Measurements from ENCODE around the gene STAB1. TPM values are rescaled to one million over a fixed set of nuclear protein-coding genes. Genes with fewer than 3 reads are reported as not detected.

STAB1 gene
- total RNA-seq, 1 donor from 2014 or later: 6.3 TPM

- Mint-ChIP-seq H3K27me3 (ENCODE audit: unreplicated experiment) (no peaks in the 10 kb centered on the region), H3K4me1 (ENCODE audit: low read depth, unreplicated experiment) (peaks cover 14% of the 10 kb centered on the region), H3K36me3 (ENCODE audit: unreplicated experiment) (peaks cover 4% of the 10 kb centered on the region), H3K4me3 (ENCODE audit: unreplicated experiment) (no peak overlapping the region), H3K27ac (ENCODE audit: unreplicated experiment) (no peak overlapping the region), H3K9me3 (ENCODE audit: unreplicated experiment) (peaks cover 1% of the 10 kb centered on the region)
- no peak for TF ChIP-seq CTCF (IDR thresholded peaks at IDR 0.05; ENCODE audit: partially characterized antibody, unreplicated experiment)
- DNase-seq: no peak
Measured at GRCh38 chr3:52461874-52462273, 33.3 kb upstream of the STAB1 start.

- DNase-seq: no peak
- Mint-ChIP-seq H3K4me1 (ENCODE audit: low read depth, unreplicated experiment) (peaks cover 8% of the 10 kb centered on the region), H3K36me3 (ENCODE audit: unreplicated experiment) (no peaks in the 10 kb centered on the region), H3K27ac (ENCODE audit: unreplicated experiment) (no peak overlapping the region), H3K4me3 (ENCODE audit: unreplicated experiment) (no peak overlapping the region), H3K9me3 (ENCODE audit: unreplicated experiment) (peaks cover 1% of the 10 kb centered on the region), H3K27me3 (ENCODE audit: unreplicated experiment) (no peaks in the 10 kb centered on the region)
- no peak for TF ChIP-seq CTCF (IDR thresholded peaks at IDR 0.05; ENCODE audit: partially characterized antibody, unreplicated experiment)
Measured at GRCh38 chr3:52463416-52463815, 31.7 kb upstream of the STAB1 start.

GRCh38 chr3:52468336-52468735 is 26.8 kb upstream of the STAB1 start:
- H3K9me3 Mint-ChIP-seq (ENCODE audit: unreplicated experiment): no peaks in the 10 kb centered on the region
- peak overlapping the region; percentile 89 for H3K27ac Mint-ChIP-seq (ENCODE audit: unreplicated experiment)
- no peaks in the 10 kb centered on the region for H3K27me3 Mint-ChIP-seq (ENCODE audit: unreplicated experiment)
- no peak for TF ChIP-seq CTCF (IDR thresholded peaks at IDR 0.05; ENCODE audit: partially characterized antibody, unreplicated experiment)
- no peaks in the 10 kb centered on the region for H3K36me3 Mint-ChIP-seq (ENCODE audit: unreplicated experiment)
- DNase-seq: no peak
- peaks cover 20% of the 10 kb centered on the region for H3K4me1 Mint-ChIP-seq (ENCODE audit: low read depth, unreplicated experiment)
- H3K4me3 Mint-ChIP-seq (ENCODE audit: unreplicated experiment): peak overlapping the region; percentile 48

GRCh38 chr3:52469001-52469400 is 26.1 kb upstream of the STAB1 start:
- Mint-ChIP-seq H3K9me3 (ENCODE audit: unreplicated experiment) (peaks cover 2% of the 10 kb centered on the region), H3K27ac (ENCODE audit: unreplicated experiment) (peak overlapping the region; percentile 89), H3K36me3 (ENCODE audit: unreplicated experiment) (no peaks in the 10 kb centered on the region), H3K4me1 (ENCODE audit: low read depth, unreplicated experiment) (peaks cover 20% of the 10 kb centered on the region), H3K4me3 (ENCODE audit: unreplicated experiment) (peak overlapping the region; percentile 49), H3K27me3 (ENCODE audit: unreplicated experiment) (no peaks in the 10 kb centered on the region)
- no peak for DNase-seq
- TF ChIP-seq CTCF (IDR thresholded peaks at IDR 0.05; ENCODE audit: partially characterized antibody, unreplicated experiment): no peak

- Mint-ChIP-seq H3K27me3 (ENCODE audit: unreplicated experiment) (no peaks in the 10 kb centered on the region), H3K9me3 (ENCODE audit: unreplicated experiment) (peaks cover 2% of the 10 kb centered on the region), H3K4me3 (ENCODE audit: unreplicated experiment) (no peak overlapping the region), H3K4me1 (ENCODE audit: low read depth, unreplicated experiment) (peaks cover 20% of the 10 kb centered on the region), H3K27ac (ENCODE audit: unreplicated experiment) (peak overlapping the region; percentile 34), H3K36me3 (ENCODE audit: unreplicated experiment) (no peaks in the 10 kb centered on the region)
- TF ChIP-seq CTCF (IDR thresholded peaks at IDR 0.05; ENCODE audit: partially characterized antibody, unreplicated experiment): no peak
- no peak for DNase-seq
Measured at GRCh38 chr3:52470920-52471319, 24.2 kb upstream of the STAB1 start.
